Omental fat pad (tissue), 4 donors: ENCODE data around the gene PPP1R16B. TPM values are rescaled to one million over a fixed set of nuclear protein-coding genes. Genes with fewer than 3 reads are reported as not detected.

Experiments
- ATAC-seq: fragments of 150-250 bp; one replicate; pipeline ENCODE4 v1.9.1; 2016; ENCODE audit warnings: mild to moderate bottlenecking, moderate library complexity; ENCODE audit not compliant: low FRiP score
- DNase-seq: peaks from one replicate; pipeline ENCODE4 v3.0.0-alpha.2; 2019; ENCODE audit warnings: low spot score
- total RNA-seq, 4 donors: library from RNA; depleted of rRNA; stranded (reverse); fragments of >200 nt; gene quantifications; one replicate each; pipeline ENCODE4 v1.1.0, GENCODE V29; 2016
- TF ChIP-seq, protein P1 (sequence below), 3 donors: fragments of 450-650 bp; IDR thresholded peaks; one replicate each; pipeline ENCODE4 v1.5.1; 2016 to 2017; ENCODE audit warnings: antibody characterized with exemption in 3 of 3, mild to moderate bottlenecking in 3 of 3, moderate library complexity in 2 of 3

Gene PPP1R16B
- total RNA-seq, 4 donors from 2014 or later: 7.1 to 48.4 (median 21.6) TPM

DNA sequence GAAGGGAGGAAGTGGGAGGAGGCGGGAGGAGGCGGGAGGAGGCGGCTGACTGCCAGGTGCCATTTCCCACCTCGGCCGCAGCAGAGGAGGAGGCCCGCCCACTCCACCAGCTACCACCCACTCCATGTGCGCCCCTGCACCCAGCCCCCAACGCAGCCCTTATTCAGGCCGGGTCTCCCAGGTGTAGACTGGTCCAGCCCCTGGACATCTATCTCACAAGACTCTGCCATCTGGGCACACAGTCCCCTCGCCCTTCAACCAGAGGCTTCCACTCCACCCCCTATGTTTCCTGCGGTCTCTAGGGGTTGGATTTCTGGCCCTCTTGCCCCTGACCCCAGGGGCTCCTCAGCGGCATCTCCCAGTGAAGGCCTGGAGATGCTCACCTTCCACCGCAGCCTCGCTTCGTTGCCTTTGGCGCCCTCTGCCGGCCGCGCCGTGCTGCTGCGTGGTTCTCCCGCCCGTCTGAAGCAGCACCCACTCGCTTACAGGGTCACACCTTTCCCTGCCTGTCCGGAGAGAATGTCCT lies 88.1 kb downstream of the PPP1R16B start:
- TF ChIP-seq, protein P1, sequence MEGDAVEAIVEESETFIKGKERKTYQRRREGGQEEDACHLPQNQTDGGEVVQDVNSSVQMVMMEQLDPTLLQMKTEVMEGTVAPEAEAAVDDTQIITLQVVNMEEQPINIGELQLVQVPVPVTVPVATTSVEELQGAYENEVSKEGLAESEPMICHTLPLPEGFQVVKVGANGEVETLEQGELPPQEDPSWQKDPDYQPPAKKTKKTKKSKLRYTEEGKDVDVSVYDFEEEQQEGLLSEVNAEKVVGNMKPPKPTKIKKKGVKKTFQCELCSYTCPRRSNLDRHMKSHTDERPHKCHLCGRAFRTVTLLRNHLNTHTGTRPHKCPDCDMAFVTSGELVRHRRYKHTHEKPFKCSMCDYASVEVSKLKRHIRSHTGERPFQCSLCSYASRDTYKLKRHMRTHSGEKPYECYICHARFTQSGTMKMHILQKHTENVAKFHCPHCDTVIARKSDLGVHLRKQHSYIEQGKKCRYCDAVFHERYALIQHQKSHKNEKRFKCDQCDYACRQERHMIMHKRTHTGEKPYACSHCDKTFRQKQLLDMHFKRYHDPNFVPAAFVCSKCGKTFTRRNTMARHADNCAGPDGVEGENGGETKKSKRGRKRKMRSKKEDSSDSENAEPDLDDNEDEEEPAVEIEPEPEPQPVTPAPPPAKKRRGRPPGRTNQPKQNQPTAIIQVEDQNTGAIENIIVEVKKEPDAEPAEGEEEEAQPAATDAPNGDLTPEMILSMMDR (IDR thresholded peaks at IDR 0.05): peak in 2 of 3 donors; percentile 30 to 36
- peak; percentile 78 for ATAC-seq
- DNase-seq: peak; percentile 69

DNA sequence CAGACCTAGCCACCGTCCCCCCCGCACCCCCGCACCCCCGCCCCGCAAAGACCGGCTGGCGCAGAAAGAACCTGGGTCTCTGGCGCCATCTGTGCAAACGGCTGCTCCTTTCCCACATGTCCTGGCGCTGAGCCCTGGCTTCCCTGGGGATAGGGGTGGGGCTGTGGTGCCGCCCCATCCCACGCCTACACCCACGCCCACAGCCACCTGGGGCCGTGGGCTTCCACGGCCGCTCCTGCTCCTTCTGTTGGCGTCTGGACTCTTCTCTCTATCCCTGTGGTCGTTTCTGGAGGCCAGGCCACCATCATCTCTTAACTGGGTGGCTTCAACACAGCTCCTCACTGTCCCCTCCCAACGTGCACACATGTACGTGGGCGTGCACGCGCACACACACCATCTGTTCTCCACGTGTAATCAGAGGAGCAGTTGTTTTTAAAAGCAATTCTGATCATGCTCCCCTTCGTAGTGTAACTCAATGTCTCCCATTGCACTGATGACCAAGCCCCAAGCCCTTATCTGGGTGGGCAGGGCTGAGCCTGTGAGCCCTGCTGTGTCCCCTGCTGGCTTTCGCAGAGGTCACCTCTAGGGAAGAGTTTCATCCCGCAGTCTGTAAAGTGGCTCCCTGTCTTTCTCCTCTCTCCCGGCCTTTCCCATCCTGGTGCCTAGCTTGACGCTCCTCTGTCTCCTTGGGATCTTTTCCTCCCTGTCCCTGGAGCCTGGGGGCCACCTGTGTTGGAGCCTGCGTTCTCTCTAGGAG lies 88.8 kb downstream of the PPP1R16B start:
- ATAC-seq: no peak
- TF ChIP-seq, protein P1 (IDR thresholded peaks at IDR 0.05): no peak
- DNase-seq: no peak

DNA sequence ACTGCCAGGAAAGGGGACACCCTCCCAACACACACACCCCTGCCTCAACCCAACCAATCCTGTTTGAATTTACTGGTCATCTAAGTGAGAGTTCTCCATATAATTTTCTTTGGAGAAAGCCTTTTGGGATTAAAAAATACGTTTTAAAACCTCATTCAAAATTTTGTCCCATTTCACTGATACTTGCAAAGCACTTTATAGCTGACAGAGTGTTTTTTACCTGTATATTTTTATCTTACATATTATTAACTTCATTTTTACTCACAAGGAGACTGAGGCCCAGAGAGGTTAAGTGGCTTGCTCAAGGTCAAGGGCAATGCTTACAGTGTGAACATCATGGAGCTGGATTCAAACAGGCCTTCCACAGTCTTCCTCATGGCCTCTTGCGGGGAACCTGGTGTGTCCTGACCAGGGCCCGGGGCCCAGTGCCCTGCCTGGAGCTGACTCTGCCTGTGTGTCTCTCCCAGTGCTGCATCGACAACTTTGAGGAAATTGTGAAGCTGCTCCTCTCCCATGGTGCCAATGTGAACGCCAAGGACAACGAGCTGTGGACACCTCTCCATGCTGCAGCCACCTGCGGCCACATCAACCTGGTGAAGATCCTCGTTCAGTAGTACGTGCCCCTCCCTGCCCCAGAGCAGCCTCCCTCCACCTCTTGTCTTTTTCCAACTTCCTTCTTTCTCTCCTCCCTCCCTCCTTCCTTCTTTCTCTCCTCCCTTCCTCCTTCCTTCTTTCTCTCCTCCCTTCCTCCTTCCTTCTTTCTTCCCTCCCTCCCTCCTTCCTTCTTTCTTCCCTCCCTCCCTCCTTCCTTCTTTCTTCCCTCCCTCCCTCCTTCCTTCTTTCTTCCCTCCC lies 89.8 kb downstream of the PPP1R16B start:
- no peak for ATAC-seq
- DNase-seq: no peak
- TF ChIP-seq, protein P1 (IDR thresholded peaks at IDR 0.05): no peak

DNA sequence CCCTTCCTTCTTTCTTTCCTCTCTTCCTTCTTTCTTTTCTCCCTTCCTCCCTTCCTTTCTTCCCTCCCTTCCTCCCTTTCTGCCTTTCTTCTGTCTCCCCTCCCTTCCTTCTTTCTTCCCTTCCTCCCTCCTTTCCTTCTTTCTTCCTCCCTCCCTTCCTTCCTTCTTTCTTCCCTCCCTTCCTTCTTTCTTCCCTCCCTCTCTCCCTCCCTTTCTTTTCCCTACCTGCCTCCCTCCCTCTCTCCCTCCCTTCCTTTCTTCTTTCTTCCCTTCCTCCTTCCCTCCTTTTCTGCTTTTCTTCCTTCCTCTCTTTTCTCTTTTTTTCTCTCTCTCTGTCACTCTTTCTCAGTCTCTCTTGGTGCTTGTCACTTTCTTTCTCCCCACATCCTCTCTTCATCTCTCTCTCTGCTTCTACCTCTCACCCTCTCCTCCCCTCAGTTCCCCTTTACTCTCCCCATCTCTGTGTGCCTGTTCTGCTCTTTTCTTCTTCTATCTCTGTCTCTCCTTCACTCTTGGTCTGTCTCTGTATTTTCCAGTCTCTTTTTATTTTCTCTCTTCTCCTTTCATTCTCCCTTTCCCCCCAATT lies 90.6 kb downstream of the PPP1R16B start:
- TF ChIP-seq, protein P1 (IDR thresholded peaks at IDR 0.05): no peak
- ATAC-seq (no peak), DNase-seq (no peak)

DNA sequence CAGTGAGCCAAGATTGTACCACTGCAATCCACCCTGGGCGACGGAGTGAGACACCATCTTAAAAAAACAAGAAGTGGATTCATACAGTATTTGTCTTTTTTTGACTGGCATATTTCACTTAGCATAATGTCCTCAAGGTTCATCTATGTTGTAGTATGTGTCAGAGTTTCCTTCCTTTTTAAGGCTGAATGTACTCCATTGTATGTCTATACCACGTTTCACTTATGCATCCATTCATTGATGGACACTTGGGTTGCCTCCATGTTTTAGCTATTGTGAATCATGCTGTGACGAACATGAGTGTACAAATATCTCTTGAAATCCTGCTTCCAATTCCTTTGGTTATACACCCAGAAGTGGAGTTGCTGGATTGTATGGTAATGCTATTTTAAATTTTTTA lies 91.8 kb downstream of the PPP1R16B start:
- ATAC-seq (no peak), DNase-seq (no peak)
- TF ChIP-seq, protein P1 (IDR thresholded peaks at IDR 0.05): no peak

DNA sequence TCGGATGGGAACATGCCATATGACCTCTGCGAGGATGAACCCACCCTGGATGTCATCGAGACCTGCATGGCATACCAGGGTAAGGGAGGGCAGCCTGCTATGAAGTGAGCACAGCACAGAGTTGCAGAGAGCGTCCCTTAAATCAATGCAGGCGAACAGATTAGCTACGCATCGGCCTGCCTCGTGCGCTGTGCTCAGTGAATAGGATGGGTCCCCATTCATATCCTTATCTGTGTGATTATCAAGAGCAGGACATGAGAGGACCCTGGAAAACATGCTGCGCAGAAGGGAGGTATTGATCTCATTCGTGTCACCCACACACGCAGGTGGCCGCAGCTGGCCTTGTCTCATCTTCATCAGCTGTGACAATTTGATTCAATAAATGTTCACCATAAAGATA lies 95.1 kb downstream of the PPP1R16B start:
- TF ChIP-seq, protein P1 (IDR thresholded peaks at IDR 0.05): no peak
- DNase-seq (no peak), ATAC-seq (no peak)
